Mesendoderm (in vitro differentiated cells): ENCODE results near the gene IL17B.
A peak's percentile ranks its signal among the peaks of the same experiment; 100 is the strongest.

ENCODE experiments used
- DNase-seq: peaks from one replicate; pipeline ENCODE4 v3.0.0; 2013
- H2AK5ac ChIP-seq: 2 replicates; pipeline ENCODE4 v1.6.1; 2013; ENCODE audit warnings: low read length, inconsistent platforms
- H2BK120ac ChIP-seq: 2 replicates; pipeline ENCODE4 v1.6.1; 2013; ENCODE audit warnings: low read depth, mild to moderate bottlenecking, low read length, moderate library complexity, mixed read lengths
- H2BK15ac ChIP-seq: replicated peaks from 2 replicates; pipeline ENCODE4 v1.6.1; 2013; ENCODE audit warnings: low read depth, mild to moderate bottlenecking, moderate library complexity
- H2BK5ac ChIP-seq: 2 replicates; pipeline ENCODE4 v1.6.1; 2013; ENCODE audit warnings: low read length, inconsistent platforms
- H3K18ac ChIP-seq: 2 replicates; pipeline ENCODE4 v1.6.1; 2013; ENCODE audit warnings: mild to moderate bottlenecking, low read length, mixed read lengths
- H3K23ac ChIP-seq: one replicate; pipeline ENCODE4 v1.6.1; 2013; ENCODE audit warnings: low read length
- H3K27ac ChIP-seq: 2 replicates; pipeline ENCODE4 v1.5.1; 2013; ENCODE audit warnings: low read depth, mild to moderate bottlenecking, inconsistent platforms, low read length, moderate library complexity
- H3K27me3 ChIP-seq: 2 replicates; pipeline ENCODE4 v1.6.1; 2013; ENCODE audit warnings: low read length, control low read depth, mild to moderate bottlenecking, inconsistent platforms; ENCODE audit not compliant: insufficient read depth, poor library complexity
- H3K36me3 ChIP-seq: 2 replicates; pipeline ENCODE4 v1.6.1; 2013; ENCODE audit warnings: low read length, inconsistent platforms; ENCODE audit not compliant: control insufficient read depth, insufficient read depth
- H3K4ac ChIP-seq: one replicate; pipeline ENCODE4 v1.6.1; 2013; ENCODE audit warnings: low read depth, mild to moderate bottlenecking, low read length, moderate library complexity
- H3K4me1 ChIP-seq: 2 replicates; pipeline ENCODE4 v1.6.1; 2013; ENCODE audit warnings: low read depth, low read length, inconsistent platforms; ENCODE audit not compliant: control insufficient read depth
- H3K4me2 ChIP-seq: 2 replicates; pipeline ENCODE4 v1.6.1; 2013; ENCODE audit warnings: low read length
- H3K4me3 ChIP-seq: 2 replicates; pipeline ENCODE4 v1.5.1; 2013; ENCODE audit warnings: mild to moderate bottlenecking, low read length
- H3K56ac ChIP-seq: one replicate; pipeline ENCODE4 v1.6.1; 2013; ENCODE audit warnings: low read length
- H3K79me1 ChIP-seq: 2 replicates; pipeline ENCODE4 v1.6.1; 2013; ENCODE audit warnings: low read length, inconsistent platforms
- H3K79me2 ChIP-seq: 2 replicates; pipeline ENCODE4 v1.6.1; 2013; ENCODE audit warnings: mild to moderate bottlenecking, low read length; ENCODE audit not compliant: control insufficient read depth, insufficient read depth
- H3K9ac ChIP-seq: 2 replicates; pipeline ENCODE4 v1.6.1; 2013; ENCODE audit warnings: low read length, inconsistent platforms
- H4K5ac ChIP-seq: one replicate; pipeline ENCODE4 v1.6.1; 2013; ENCODE audit warnings: low read length
- H4K8ac ChIP-seq: one replicate; pipeline ENCODE4 v1.6.1; 2013; ENCODE audit warnings: low read depth, mild to moderate bottlenecking, control low read depth, low read length, moderate library complexity
- WGBS: extraction: QIAGEN DNeasy Blood & Tissue Kit; methylation state at CpG from one replicate; pipeline ENCODE4 v1.1.7; 2013; ENCODE audit warnings: low lambda C conversion rate, missing lambda C conversion rate; ENCODE audit not compliant: insufficient coverage; ENCODE audit errors: extremely low coverage; 5-methylcytosine and 5-hydroxymethylcytosine counted together

The IL17B gene

GRCh38 chr5:149358868-149359495, 20.1 kb downstream of the IL17B start:
- no peak overlapping the region for H4K8ac ChIP-seq
- no peaks in the 10 kb centered on the region for H3K79me1 ChIP-seq
- no peaks in the 10 kb centered on the region for H3K36me3 ChIP-seq
- H3K4me2 ChIP-seq, result no peak overlapping the region
- H3K4me1 ChIP-seq, result no peaks in the 10 kb centered on the region
- H3K27me3 ChIP-seq, result no peaks in the 10 kb centered on the region
- H3K27ac ChIP-seq, result no peak overlapping the region
- no peak overlapping the region for H3K9ac ChIP-seq
- no peak overlapping the region for H3K18ac ChIP-seq
- no peak overlapping the region for H2BK120ac ChIP-seq
- no peaks in the 10 kb centered on the region for H3K79me2 ChIP-seq
- no peak overlapping the region for H2BK5ac ChIP-seq
- no peak for DNase-seq
- H2AK5ac ChIP-seq, result no peak overlapping the region
- H3K23ac ChIP-seq, result no peak overlapping the region
- no peak overlapping the region for H4K5ac ChIP-seq
- no peak overlapping the region for H2BK15ac ChIP-seq
- H3K4me3 ChIP-seq, result no peak overlapping the region
- H3K4ac ChIP-seq, result no peak overlapping the region
- WGBS, result no CpG with 5 or more reads among the region's 8 CpGs
- no peak overlapping the region for H3K56ac ChIP-seq

- Histone ChIP-seq H3K23ac (no peak overlapping the region), H3K4me2 (peak overlapping the region; percentile 92), H2BK120ac (no peak overlapping the region), H3K79me1 (no peaks in the 10 kb centered on the region), H3K56ac (peak overlapping the region; percentile 88), H2BK5ac (no peak overlapping the region), H3K79me2 (no peaks in the 10 kb centered on the region), H3K27ac (no peak overlapping the region), H2AK5ac (no peak overlapping the region), H4K8ac (no peak overlapping the region), H3K4me1 (no peaks in the 10 kb centered on the region), H3K4ac (no peak overlapping the region), H4K5ac (no peak overlapping the region), H3K36me3 (no peaks in the 10 kb centered on the region), H3K9ac (peak overlapping the region; percentile 73), H3K27me3 (no peaks in the 10 kb centered on the region), H3K4me3 (peak overlapping the region; percentile 67), H2BK15ac (no peak overlapping the region), H3K18ac (no peak overlapping the region)
- no peak for DNase-seq
- no CpG with 5 or more reads among the region's 18 CpGs for whole genome bisulfite sequencing
Measured at GRCh38 chr5:149358294-149358651, 20.8 kb downstream of the IL17B start.

GRCh38 chr5:149357370-149358293, 21.5 kb downstream of the IL17B start, which contains the start of gene PCYOX1L:
Gene PCYOX1L (plus strand): TSS chr5:149358046. CDS start chr5:149358069, 23 bp downstream.
- Histone ChIP-seq H2BK120ac (no peak within 1 kb of the TSS), H3K23ac (no peak within 1 kb of the TSS), H3K79me1 (no peaks in the 10 kb centered on the region), H4K8ac (no peak within 1 kb of the TSS), H3K4me3 (peak within 1 kb of the TSS; percentile 67), H3K4ac (no peak within 1 kb of the TSS), H2BK5ac (no peak within 1 kb of the TSS), H3K27ac (no peak within 1 kb of the TSS), H2BK15ac (no peak within 1 kb of the TSS), H3K27me3 (no peaks in the 10 kb centered on the region), H3K36me3 (no peaks in the 10 kb centered on the region), H3K79me2 (no peaks in the 10 kb centered on the region), H3K18ac (no peak within 1 kb of the TSS), H4K5ac (no peak within 1 kb of the TSS), H3K4me2 (peak within 1 kb of the TSS; percentile 92), H2AK5ac (no peak within 1 kb of the TSS), H3K4me1 (no peaks in the 10 kb centered on the region), H3K9ac (peak within 1 kb of the TSS; percentile 73), H3K56ac (peak within 1 kb of the TSS; percentile 88)
- no CpG with 5 or more reads among the region's 61 CpGs for WGBS
- DNase-seq, result peak; percentile 99

GRCh38 chr5:149356391-149356790, 22.7 kb downstream of the IL17B start:
- no peak overlapping the region for H4K8ac ChIP-seq
- DNase-seq, result no peak
- no peak overlapping the region for H2BK5ac ChIP-seq
- no peak overlapping the region for H3K27ac ChIP-seq
- H3K79me2 ChIP-seq, result no peaks in the 10 kb centered on the region
- no peak overlapping the region for H3K9ac ChIP-seq
- H3K18ac ChIP-seq, result no peak overlapping the region
- H3K23ac ChIP-seq, result no peak overlapping the region
- H2BK15ac ChIP-seq, result no peak overlapping the region
- H3K56ac ChIP-seq, result no peak overlapping the region
- H2BK120ac ChIP-seq, result no peak overlapping the region
- H3K4me2 ChIP-seq, result no peak overlapping the region
- no peaks in the 10 kb centered on the region for H3K4me1 ChIP-seq
- H3K79me1 ChIP-seq, result peaks cover 1% of the 10 kb centered on the region
- no peaks in the 10 kb centered on the region for H3K27me3 ChIP-seq
- H3K36me3 ChIP-seq, result peaks cover 1% of the 10 kb centered on the region
- H2AK5ac ChIP-seq, result no peak overlapping the region
- H4K5ac ChIP-seq, result no peak overlapping the region
- WGBS, result no CpG with 5 or more reads among the region's 8 CpGs
- no peak overlapping the region for H3K4ac ChIP-seq
- no peak overlapping the region for H3K4me3 ChIP-seq

- WGBS, result no CpG with 5 or more reads among the region's 1 CpG
- H2BK120ac ChIP-seq, result no peak overlapping the region
- H3K36me3 ChIP-seq, result peaks cover 4% of the 10 kb centered on the region
Measured at GRCh38 chr5:149355688-149356087, 23.4 kb downstream of the IL17B start.

More at GRCh38 chr5:149355688-149356087, 23.4 kb downstream of the IL17B start:
- H2BK15ac ChIP-seq, result no peak overlapping the region
- H2BK5ac ChIP-seq, result no peak overlapping the region
- H3K23ac ChIP-seq, result no peak overlapping the region
- H3K4me3 ChIP-seq, result no peak overlapping the region
- no peak for DNase-seq
- H4K8ac ChIP-seq, result no peak overlapping the region
- peaks cover 3% of the 10 kb centered on the region for H3K79me1 ChIP-seq
- no peaks in the 10 kb centered on the region for H3K4me1 ChIP-seq
- no peaks in the 10 kb centered on the region for H3K79me2 ChIP-seq
- no peak overlapping the region for H3K4ac ChIP-seq
- H3K27me3 ChIP-seq, result no peaks in the 10 kb centered on the region
- no peak overlapping the region for H3K9ac ChIP-seq
- no peak overlapping the region for H3K56ac ChIP-seq
- H2AK5ac ChIP-seq, result no peak overlapping the region
- H4K5ac ChIP-seq, result no peak overlapping the region
- H3K27ac ChIP-seq, result no peak overlapping the region
- no peak overlapping the region for H3K4me2 ChIP-seq
- no peak overlapping the region for H3K18ac ChIP-seq
